Measurements from ENCODE around the gene HES4.

DNA sequence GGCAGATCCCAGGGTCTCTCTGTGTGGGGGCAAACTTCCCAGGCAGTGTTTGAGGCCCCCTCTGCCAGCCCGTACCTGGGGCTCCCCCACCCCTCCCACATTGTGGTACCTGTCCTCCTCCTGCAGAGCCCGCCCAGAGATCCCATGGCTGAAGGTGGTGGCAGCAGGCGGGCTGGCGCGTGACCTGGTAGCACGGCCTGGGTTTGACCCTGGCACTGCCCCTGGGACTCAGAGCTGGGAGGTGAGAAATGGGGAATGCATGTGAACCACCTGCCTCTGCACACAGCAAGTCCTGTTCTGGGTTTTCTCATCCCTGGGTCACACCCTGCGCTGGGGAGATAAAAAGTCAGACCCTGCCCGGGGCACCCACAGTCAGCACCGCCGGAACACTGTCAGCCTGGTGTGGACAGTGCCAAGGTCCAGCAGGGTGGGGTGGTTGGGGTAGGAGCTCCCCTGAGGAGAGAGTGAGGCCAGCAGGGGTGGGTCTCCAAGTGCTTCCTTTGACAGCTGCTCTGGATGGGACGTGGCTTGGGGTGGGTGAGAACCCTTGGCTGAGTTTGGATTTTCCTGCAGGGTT, 31.9 kb upstream of the HES4 start:
- TF ChIP-seq CTCF (IDR thresholded peaks at IDR 0.05) = no peak
- TF ChIP-seq POLR2A (IDR thresholded peaks at IDR 0.05) = no peak

Data from lower leg skin (tissue), 3 donors.